Hematopoietic multipotent progenitor cell treated with erythropoietin and hydrocortisone succinate and interleukin-3 and kit ligand, for 8 days (in vitro differentiated cells): ENCODE data around the gene STXBP3.
A peak's percentile ranks its signal among the peaks of the same experiment; 100 is the strongest.

Experiments
- DNase-seq: peaks from one replicate; pipeline ENCODE4 v3.0.0-alpha.2; 2015

STXBP3 gene

GRCh38 chr1:108808438-108808837, 62.0 kb downstream of the STXBP3 start:
- DNase-seq = no peak

- no peak for DNase-seq
These were observed 65.1 kb downstream of the STXBP3 start for GRCh38 chr1:108811611-108812010.

- no peak for DNase-seq
These were observed 66.9 kb downstream of the STXBP3 start for GRCh38 chr1:108813326-108813725.

GRCh38 chr1:108814343-108815125, 68.1 kb downstream of the STXBP3 start:
- DNase-seq = no peak

GRCh38 chr1:108815566-108815965, 69.1 kb downstream of the STXBP3 start:
- no peak for DNase-seq

GRCh38 chr1:108816049-108816893, 69.8 kb downstream of the STXBP3 start:
- no peak for DNase-seq

- DNase-seq = no peak
These were observed 70.5 kb downstream of the STXBP3 start for GRCh38 chr1:108817016-108817415.

- DNase-seq = no peak
These were observed 71.3 kb downstream of the STXBP3 start for GRCh38 chr1:108817811-108818210.

GRCh38 chr1:108819878-108820277, 73.4 kb downstream of the STXBP3 start:
- DNase-seq = no peak

GRCh38 chr1:108823632-108824031, 77.2 kb downstream of the STXBP3 start:
- DNase-seq = no peak

- DNase-seq = no peak
These were observed 77.6 kb downstream of the STXBP3 start for GRCh38 chr1:108824051-108824450.

- DNase-seq = no peak
These were observed 79.7 kb downstream of the STXBP3 start for GRCh38 chr1:108826081-108826635.

GRCh38 chr1:108828074-108828961, 81.8 kb downstream of the STXBP3 start:
- peak; percentile 75 for DNase-seq

- no peak for DNase-seq
These were observed 83.0 kb downstream of the STXBP3 start for GRCh38 chr1:108829498-108829916.

GRCh38 chr1:108830119-108831008, 83.9 kb downstream of the STXBP3 start:
- no peak for DNase-seq

GRCh38 chr1:108831225-108831624, 84.8 kb downstream of the STXBP3 start:
- no peak for DNase-seq

- no peak for DNase-seq
These were observed 86.5 kb downstream of the STXBP3 start for GRCh38 chr1:108832929-108833328.

GRCh38 chr1:108841703-108842102, 95.2 kb downstream of the STXBP3 start:
- no peak for DNase-seq

- no peak for DNase-seq
These were observed 96.2 kb downstream of the STXBP3 start for GRCh38 chr1:108842525-108843181.

- no peak for DNase-seq
These were observed 97.1 kb downstream of the STXBP3 start for GRCh38 chr1:108843390-108844137.
